GM18498 (cell line): ENCODE data around the gene ARF1.

Experiments used
- ATAC-seq: cut with Tn5 transposase; IDR thresholded peaks from one replicate; pipeline ENCODE4 v1.9.1; 2021; ENCODE audit warnings: mild to moderate bottlenecking, moderate library complexity; ENCODE audit not compliant: unreplicated experiment

The ARF1 gene

GRCh38 chr1:228068359-228068758 is 14.1 kb upstream of the ARF1 start:
- no peak for ATAC-seq

GRCh38 chr1:228070173-228070572 is 12.3 kb upstream of the ARF1 start:
- no peak for ATAC-seq

GRCh38 chr1:228070851-228071250 is 11.7 kb upstream of the ARF1 start:
- no peak for ATAC-seq

DNA sequence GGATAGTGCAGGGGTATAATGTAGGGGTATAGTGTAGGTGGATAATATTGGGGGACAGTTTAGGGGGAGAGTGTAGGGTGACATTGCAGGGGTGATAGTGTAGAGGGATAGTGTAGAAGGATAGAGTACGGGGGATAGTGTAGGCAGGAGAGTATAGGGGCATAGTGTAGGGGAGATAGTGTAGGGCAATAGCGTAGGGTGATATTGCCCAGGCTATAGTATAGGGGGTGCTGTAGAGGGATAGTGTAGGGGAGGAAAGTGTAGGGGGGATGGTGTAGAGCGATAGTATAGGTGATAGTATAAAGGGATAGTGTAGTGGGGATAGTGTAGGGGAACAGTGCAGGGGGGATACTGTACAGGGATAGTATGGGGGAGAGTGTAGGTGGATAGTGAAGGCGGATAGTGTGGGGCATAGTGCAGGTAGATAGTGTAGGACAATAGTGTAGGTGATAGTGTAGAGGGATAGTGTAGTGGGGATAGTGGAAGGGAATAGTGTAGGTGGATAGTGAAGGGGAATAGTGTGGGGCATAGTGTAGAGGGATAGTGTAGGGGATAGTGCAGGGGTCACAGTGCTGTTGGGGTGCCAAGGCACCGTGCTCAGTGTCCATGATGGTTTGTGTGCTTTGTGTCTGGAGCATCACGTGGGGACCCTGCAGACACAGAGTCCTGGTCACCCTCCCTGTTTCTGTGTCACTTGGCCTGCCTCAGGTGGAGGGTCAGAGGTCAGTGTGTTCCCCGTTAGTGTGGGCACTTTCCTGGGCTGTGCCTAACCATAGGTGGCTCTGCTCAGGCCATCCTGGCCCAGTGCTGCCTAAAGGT is 10.5 kb upstream of the ARF1 start:
- no peak for ATAC-seq

DNA sequence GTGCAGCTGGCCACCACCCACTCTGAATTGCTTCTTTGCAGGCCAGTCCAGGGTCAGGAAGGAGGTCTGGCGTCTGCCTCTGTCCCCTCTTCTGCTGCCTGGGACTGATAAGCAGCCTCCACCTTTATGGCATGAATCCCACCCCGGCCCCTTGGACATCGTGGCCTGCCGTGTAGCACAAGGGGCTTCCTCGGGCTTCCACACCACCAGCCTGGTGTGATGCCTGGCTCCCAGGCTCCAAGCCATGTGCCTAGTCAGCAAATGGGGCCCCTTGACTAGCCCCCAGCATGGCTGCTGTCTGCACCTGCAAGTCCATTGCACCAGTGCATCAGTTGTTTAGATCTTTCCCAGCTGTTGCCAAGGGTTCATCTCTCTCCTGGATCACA is 9.9 kb upstream of the ARF1 start:
- no peak for ATAC-seq

DNA sequence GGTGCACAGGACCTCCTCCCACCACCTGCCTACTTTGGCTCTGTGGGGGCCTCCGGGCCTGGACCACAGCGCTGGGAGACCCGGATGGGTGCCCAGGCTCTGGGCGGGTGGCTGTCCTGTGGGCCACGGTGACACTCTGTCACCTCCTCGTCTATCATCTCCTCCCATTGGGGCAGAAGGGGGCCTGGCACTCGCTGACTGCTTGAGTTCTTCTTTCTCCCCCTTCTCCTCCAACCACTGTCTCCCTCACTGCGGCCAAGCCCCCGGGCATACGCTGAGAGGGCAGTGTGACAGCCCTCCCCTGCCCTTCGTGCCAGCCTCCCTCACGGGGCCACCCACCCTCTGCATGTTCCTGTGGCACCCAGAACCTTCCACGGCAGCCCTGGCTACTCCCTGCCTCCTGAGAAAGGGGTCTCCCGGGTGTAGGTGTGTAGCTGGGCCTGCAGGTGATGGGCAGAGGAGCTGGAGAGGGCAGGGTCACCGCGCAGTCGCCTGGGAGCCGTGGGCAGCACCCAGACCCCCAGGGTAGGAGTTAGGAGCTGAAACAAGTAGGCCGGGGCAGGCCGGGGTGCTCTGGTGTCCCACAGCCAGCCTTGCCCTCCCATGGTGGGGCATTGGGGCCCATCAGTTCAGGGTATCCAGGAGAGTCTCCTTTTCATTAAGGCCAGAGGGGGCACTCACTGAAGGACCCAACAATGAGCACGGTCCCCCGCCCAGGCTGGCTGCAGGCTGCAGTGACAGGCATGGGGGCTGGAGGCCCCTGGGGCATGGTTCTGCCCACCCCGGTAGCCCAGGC is 9.2 kb upstream of the ARF1 start:
- no peak for ATAC-seq

DNA sequence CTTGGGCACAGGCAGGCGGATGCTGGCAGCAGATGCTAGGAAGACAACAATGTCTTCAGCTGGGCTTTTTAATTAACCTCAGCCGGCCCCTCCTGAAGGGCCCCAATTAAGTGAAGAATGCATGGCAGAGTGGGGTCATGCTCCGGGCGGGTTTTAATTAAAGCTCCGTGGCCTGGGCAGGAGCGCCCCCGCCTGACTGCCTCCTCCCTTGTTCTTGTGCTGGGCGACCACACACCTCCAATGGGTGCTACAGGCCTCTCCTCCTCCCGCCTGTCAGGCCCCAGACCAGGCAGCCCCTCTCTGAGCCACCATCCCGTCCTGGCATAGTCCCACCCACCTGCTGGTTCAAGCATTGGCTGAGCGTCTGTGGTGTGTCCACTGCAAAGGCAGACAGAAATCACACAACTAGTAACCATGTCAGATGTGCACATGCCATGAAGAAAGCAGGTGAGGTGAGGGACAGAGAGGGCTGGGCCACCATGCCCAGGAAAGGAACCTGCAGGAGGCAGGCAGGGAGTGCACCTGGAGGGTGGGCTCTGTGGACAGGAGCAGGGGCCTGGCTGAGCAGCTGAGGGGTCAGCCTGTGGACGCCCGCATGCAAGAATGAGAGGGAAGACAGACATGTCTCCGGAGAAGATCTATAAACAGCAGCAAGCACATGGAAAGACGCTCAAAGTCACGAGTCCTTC is 8.5 kb upstream of the ARF1 start:
- ATAC-seq: no peak

DNA sequence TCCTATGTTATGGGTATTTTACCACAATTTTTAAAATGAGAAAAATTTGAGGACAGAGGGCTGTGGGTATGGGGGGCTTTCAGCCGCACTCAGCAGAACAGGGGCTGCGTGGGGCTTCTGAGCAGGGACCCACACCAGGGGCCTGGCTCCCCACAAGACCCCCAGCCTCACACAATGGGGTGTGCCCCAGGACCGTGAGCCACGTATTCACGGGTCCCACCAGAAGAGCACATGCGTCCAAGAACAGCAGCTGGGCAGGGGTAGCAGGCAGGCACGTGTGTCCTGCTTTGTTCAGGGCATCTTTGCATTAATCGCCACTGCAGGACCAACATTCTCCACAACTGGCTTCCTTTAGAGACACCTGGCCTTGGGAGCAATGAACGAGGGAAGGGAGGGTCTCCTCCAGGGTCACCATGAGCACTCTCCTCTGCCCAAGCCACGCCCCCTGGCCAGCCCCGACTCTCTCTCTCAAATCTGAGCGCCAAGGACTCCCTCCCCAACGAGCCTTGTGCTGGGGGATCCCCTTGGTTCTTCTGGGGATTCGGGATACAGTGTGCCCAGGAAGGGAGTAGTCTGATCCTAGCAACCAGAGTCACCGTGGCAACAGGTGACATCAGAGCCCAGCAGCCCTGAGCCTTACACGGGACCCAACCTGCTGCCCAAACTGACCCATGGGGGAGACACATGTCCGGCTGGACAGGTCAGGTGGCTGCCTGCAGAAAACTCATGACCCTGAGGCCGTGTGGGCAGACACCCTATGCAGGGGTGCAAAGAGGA is 7.4 kb upstream of the ARF1 start:
- ATAC-seq: no peak

GRCh38 chr1:228075801-228076271 is 6.7 kb upstream of the ARF1 start:
- ATAC-seq: no peak

GRCh38 chr1:228076796-228077430 is 5.6 kb upstream of the ARF1 start:
- no peak for ATAC-seq

- ATAC-seq: no peak
Measured at GRCh38 chr1:228077565-228078330, 4.8 kb upstream of the ARF1 start.

DNA sequence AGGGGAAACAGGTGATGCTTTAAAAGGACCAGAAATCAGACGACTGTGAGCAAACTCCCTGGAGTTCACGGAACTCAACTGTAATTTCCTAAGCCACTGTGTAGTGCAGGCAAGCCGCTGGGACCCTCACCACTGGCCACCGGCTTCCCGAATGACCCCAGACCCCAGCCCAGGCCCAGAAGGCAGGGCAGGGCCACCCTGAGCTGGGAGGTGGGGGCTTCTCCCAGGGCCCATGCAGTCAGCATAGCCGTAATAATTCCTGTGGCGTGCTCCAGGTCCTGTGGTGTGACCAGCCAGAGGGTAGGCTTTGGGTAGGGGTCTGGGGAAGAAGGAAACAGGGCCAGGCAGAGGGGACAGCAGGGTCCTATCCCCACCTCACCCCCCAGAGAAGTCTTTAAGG is 3.5 kb upstream of the ARF1 start:
- ATAC-seq: no peak

DNA sequence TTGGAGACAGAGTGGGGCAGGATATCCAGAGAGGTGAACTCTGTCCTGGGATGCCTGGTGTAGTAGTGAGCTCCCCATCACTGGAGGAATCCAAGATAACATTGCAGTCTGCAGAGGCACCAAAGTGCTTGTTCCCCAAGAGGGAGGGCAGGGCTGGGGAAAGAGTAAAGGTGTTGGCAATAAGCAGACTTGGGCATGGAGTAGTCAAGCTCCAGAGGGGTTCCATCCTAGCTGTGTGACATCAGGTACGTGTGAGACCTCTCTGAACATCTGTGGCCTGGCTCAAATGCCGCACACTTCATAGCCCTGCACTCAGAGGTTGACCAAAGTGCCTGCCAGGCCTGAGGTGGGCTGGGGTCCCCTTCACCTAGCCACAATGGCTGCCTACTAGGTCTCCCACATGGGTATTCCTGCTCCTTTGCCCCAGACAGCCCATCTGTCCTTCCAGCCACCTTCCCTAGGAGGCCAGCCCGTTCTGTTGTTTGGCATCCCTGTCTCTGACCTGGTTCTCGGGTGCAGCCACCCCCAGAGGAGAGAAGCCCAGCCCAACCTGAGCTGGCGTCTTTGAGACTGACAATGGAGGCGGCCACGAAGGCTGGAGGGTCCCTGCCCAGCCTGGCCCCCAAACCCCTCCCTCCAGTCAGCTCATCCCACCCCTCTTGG is 2.8 kb upstream of the ARF1 start:
- ATAC-seq: no peak

GRCh38 chr1:228081144-228081543 is 1.4 kb upstream of the ARF1 start:
- ATAC-seq: no peak

GRCh38 chr1:228081578-228082213 is 812 bp upstream of the ARF1 start:
- peak; percentile 29 for ATAC-seq

GRCh38 chr1:228082918-228083870 is 686 bp downstream of the ARF1 start:
- peak; percentile 24 for ATAC-seq

DNA sequence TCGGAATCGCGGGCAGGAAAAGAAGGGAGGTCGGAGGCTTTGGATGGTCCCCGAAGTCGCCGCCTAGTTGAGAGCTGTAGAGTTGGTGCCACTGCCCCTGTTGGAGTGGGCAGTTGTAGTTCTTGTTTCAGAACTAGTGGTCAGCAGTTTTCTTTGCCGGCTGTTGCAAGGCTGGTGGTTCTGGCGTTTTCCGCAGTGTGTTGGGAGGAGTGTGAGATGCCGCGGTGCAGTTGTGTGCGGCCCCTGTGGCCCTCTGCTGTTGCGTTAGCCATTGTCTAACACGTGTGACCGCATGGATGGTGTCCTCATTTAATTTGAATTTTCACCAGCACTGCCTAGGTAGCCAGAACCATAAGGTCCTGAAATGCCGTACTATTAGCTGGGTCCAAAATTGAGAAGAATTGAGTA is 1.4 kb downstream of the ARF1 start:
- ATAC-seq: no peak
